HepG2 (cell line): ENCODE data around the gene G6PD. TPM values are rescaled to one million over a fixed set of nuclear protein-coding genes. Genes with fewer than 3 reads are reported as not detected.

Experiments
- GPN1 ChIP-seq: sonication (generic); formaldehyde crosslinking; IDR thresholded peaks from 2 replicates; pipeline ENCODE4 v1.5.1; 2020; ENCODE audit warnings: missing genetic modification reagents, borderline replicate concordance
- HMGXB4 ChIP-seq, 2 experiments: sonication (generic) in 1 of 2; formaldehyde crosslinking in 1 of 2; IDR thresholded peaks; 2 replicates each; pipeline versions ENCODE4 v1.4.0 to v1.6.1; 2018 to 2020; ENCODE audit warnings: missing genetic modification reagents in 2 of 2, borderline replicate concordance in 1 of 2, low read depth in 1 of 2, mild to moderate bottlenecking in 1 of 2, missing biosample characterization in 1 of 2
- HNRNPUL1 ChIP-seq: fragments of 200-400 bp; formaldehyde crosslinking; IDR thresholded peaks from 2 replicates; pipeline ENCODE4 v1.6.1; 2017; ENCODE audit warnings: low read depth, mild to moderate bottlenecking, low read length, moderate library complexity
- NR2C2 ChIP-seq: sonication (generic); formaldehyde crosslinking; IDR thresholded peaks from 2 replicates; pipeline ENCODE4 v1.4.0; 2020; ENCODE audit warnings: missing genetic modification reagents, mild to moderate bottlenecking, moderate library complexity, borderline replicate concordance
- POGK ChIP-seq: sonication (generic); formaldehyde crosslinking; conservative IDR thresholded peaks from 2 replicates; pipeline ENCODE4 v1.8.0; 2022; ENCODE audit warnings: mild to moderate bottlenecking, moderate library complexity, missing genetic modification reagents
- POLR2AphosphoS2 ChIP-seq: IDR thresholded peaks from 2 replicates; pipeline ENCODE4 v1.6.1; 2011; ENCODE audit warnings: low read depth, low read length, improper control_type of control experiment
- POLR2G ChIP-seq: fragments of 200-400 bp; formaldehyde crosslinking; IDR thresholded peaks from 2 replicates; pipeline ENCODE4 v1.6.1; 2018; ENCODE audit warnings: mild to moderate bottlenecking, low read depth, low read length, moderate library complexity
- TFDP1 ChIP-seq: IDR thresholded peaks from 2 replicates; pipeline ENCODE4 v1.6.1; 2016; ENCODE audit warnings: missing compliant biosample characterization, missing genetic modification reagents, borderline replicate concordance
- WIZ ChIP-seq: sonication (generic); formaldehyde crosslinking; IDR thresholded peaks from 2 replicates; pipeline ENCODE4 v1.5.1; 2020; ENCODE audit warnings: mild to moderate bottlenecking, missing genetic modification reagents
- ZBTB4 ChIP-seq: sonication (generic); formaldehyde crosslinking; IDR thresholded peaks from 2 replicates; pipeline ENCODE4 v1.4.0; 2020; ENCODE audit warnings: missing genetic modification reagents, mild to moderate bottlenecking, borderline replicate concordance
- ZFX ChIP-seq: sonication (generic); formaldehyde crosslinking; IDR thresholded peaks from 2 replicates; pipeline ENCODE4 v1.4.0; 2020; ENCODE audit warnings: mild to moderate bottlenecking, low read depth, missing genetic modification reagents, moderate library complexity
- ZNF33B ChIP-seq: sonication (generic); formaldehyde crosslinking; IDR thresholded peaks from 2 replicates; pipeline ENCODE4 v1.5.1; 2020; ENCODE audit warnings: mild to moderate bottlenecking, missing genetic modification reagents
- ZNF816 ChIP-seq: sonication (generic); formaldehyde crosslinking; IDR thresholded peaks from 2 replicates; pipeline ENCODE4 v1.8.0; 2022; ENCODE audit warnings: missing genetic modification reagents, mild to moderate bottlenecking, borderline replicate concordance
- polyA plus RNA-seq, 8 experiments: library from polyadenylated mRNA; depleted of rRNA in 3 of 8; stranded (reverse) in 7 of 8; unstranded in 1 of 8; fragments of >200 nt; fragmentation: Illumina TruSeq in 4 of 8; extraction: Trizol in 4 of 8; gene quantifications; 2 replicates each; pipeline versions ENCODE4 v1.2.1 to v1.2.3, GENCODE V29; 2011 to 2016; ENCODE audit warnings: low read depth in 4 of 8, missing spikeins in 1 of 8, mixed read lengths in 1 of 8; ENCODE audit not compliant: insufficient read depth in 1 of 8
- total RNA-seq, 5 experiments: library from RNA; depleted of rRNA; stranded (reverse); fragments of >200 nt; fragmentation: Illumina TruSeq; extraction: Trizol; gene quantifications; 2 replicates each; pipeline ENCODE4 v1.2.3, GENCODE V29; 2016; ENCODE audit warnings: low read depth in 1 of 5

Gene G6PD
- total and polyA plus RNA-seq, 2 of the 13 experiments (the other 11 are each of a cell fraction or from before 2014, with no cell fraction given): 18.8 to 28.8 TPM

GRCh38 chrX:154547245-154548027 is 790 bp upstream of the G6PD start, which contains the start of gene IKBKG (continued):
- 0 out of 2 replicates have a peak, but pooled peaks have one; percentile 36 for TF ChIP-seq POGK (CRISPR knock-in tag)
- TF ChIP-seq ZBTB4 (CRISPR knock-in tag): no peak
- TF ChIP-seq WIZ (CRISPR knock-in tag): no peak
- TF ChIP-seq HMGXB4 (CRISPR knock-in tag; IDR thresholded peaks at IDR 0.05; ENCODE audit: borderline replicate concordance in 1 of 2, low read depth in 1 of 2): peak in 1 of 2 experiments; percentile 43; a peak in 1 of 4 replicates
- TF ChIP-seq NR2C2: peak; percentile 99
- no peak for TF ChIP-seq ZNF816 (CRISPR knock-in tag)
- 0 out of 2 replicates have a peak, but pooled peaks have one; percentile 34 for TF ChIP-seq POLR2AphosphoS2
- TF ChIP-seq HNRNPUL1: no peak
- peak; percentile 84 for TF ChIP-seq POLR2G
- no peak for TF ChIP-seq GPN1 (CRISPR knock-in tag)
- TF ChIP-seq ZNF33B: no peak
- peak; percentile 26; the same call in 1 of the 2 replicates for TF ChIP-seq TFDP1 (CRISPR knock-in tag)
- peak; percentile 66 for TF ChIP-seq ZFX (CRISPR knock-in tag)
